NT2/D1 (cell line): ENCODE data around the gene SMG6.

Experiments
- DNase-seq: peaks from one replicate; pipeline ENCODE4 v3.0.0-alpha.2; 2011; ENCODE audit warnings: low read depth, low spot score
- H3K27me3 ChIP-seq: 2 replicates; pipeline ENCODE4 v1.6.0; 2011; ENCODE audit warnings: mild to moderate bottlenecking; ENCODE audit not compliant: insufficient read length, insufficient read depth
- H3K36me3 ChIP-seq: 2 replicates; pipeline ENCODE4 v1.6.1; 2011; ENCODE audit warnings: mild to moderate bottlenecking, low read length, mixed read lengths; ENCODE audit not compliant: insufficient read depth, insufficient read length
- H3K4me1 ChIP-seq: 2 replicates; pipeline ENCODE4 v1.5.1; 2011; ENCODE audit not compliant: insufficient read depth, insufficient read length
- H3K4me3 ChIP-seq: 2 replicates; pipeline ENCODE4 v1.5.1; 2011; ENCODE audit warnings: low read depth; ENCODE audit not compliant: insufficient read length
- H3K9ac ChIP-seq: 2 replicates; pipeline ENCODE4 v1.6.0; 2011; ENCODE audit warnings: low read depth; ENCODE audit not compliant: insufficient read length
- H3K9me3 ChIP-seq: 2 replicates; pipeline ENCODE4 v1.5.1; 2011; ENCODE audit warnings: mild to moderate bottlenecking, low read length; ENCODE audit not compliant: insufficient read depth
- SUZ12 ChIP-seq: IDR thresholded peaks from 2 replicates; pipeline ENCODE4 v1.6.1; 2011; ENCODE audit not compliant: insufficient read length, insufficient read depth; ENCODE audit errors: extremely low read depth
- YY1 ChIP-seq: IDR thresholded peaks from 2 replicates; pipeline ENCODE4 v1.6.1; 2011; ENCODE audit not compliant: insufficient read length, insufficient read depth
- ZNF274 ChIP-seq: IDR thresholded peaks from 2 replicates; pipeline ENCODE4 v1.6.1; 2011; ENCODE audit warnings: mild to moderate bottlenecking, low read depth, low read length

SMG6 gene

DNA sequence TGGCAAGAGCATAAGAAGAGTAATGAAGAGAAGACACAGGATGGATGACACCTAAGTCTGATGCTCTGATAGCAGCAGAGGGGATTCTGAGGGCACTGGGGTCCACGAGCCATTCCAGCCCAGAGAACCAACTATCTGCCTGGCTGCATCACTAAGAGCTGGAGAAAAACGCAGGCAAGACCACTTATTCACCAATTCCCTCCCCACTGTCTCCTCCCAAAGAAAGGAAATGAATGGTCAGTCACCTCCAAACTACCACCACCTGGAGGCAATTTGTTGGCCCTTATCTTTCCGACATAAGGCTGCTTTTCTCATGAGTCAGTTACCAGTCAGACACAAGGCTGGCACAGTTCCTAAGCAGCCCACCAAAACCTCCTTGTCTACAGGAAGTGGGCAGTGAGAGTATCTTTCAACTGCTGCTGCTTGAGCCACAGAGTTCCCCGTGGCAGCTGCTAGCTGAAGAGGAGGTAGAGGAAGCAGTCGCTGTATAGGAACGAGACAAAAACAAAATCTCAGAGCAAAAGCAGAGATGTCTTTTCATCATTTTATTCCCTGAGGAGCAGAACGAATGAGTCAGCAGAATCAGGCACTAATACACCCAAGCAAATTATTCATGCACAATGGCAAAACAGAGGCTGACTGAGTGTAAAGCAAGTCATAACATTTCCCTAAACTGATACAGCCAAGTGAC is 111.1 kb downstream of the SMG6 start:
- no peaks in the 10 kb centered on the region for H3K27me3 ChIP-seq
- no peak overlapping the region for H3K4me3 ChIP-seq
- DNase-seq, result no peak
- no peak overlapping the region for H3K9ac ChIP-seq
- 0 out of 2 replicates have a peak, but pooled peaks cover 4% of the 10 kb centered on the region for H3K9me3 ChIP-seq
- peaks cover 24% of the 10 kb centered on the region for H3K36me3 ChIP-seq
- H3K4me1 ChIP-seq, result peaks cover 2% of the 10 kb centered on the region
- TF ChIP-seq SUZ12, result no peak
- no peak for TF ChIP-seq ZNF274
- no peak for TF ChIP-seq YY1

DNA sequence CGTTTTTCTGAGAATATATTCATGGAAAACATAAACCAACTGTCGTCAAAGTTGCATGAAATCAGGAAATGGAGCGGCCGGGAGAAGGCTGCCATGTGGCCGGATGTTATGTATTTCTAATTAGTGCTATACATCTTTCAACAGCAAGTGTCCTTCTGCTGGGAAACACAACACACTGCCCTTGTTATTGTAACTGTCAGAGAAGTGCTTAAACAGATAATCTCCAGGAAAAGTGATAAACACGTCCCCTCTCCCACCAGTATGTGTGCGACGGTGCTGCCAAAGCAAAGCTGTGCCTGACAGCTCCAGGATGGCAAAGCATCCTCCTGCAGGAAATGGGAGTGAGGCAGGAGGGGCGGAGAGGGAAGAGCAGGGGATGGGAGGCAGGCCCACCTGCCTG is 111.8 kb downstream of the SMG6 start:
- Histone ChIP-seq H3K9ac (no peak overlapping the region), H3K36me3 (peaks cover 27% of the 10 kb centered on the region), H3K27me3 (no peaks in the 10 kb centered on the region), H3K9me3 (0 out of 2 replicates have a peak, but pooled peaks cover 4% of the 10 kb centered on the region), H3K4me1 (peaks cover 2% of the 10 kb centered on the region), H3K4me3 (no peak overlapping the region)
- no peak for DNase-seq
- TF ChIP-seq ZNF274 (no peak), SUZ12 (no peak), YY1 (no peak)

DNA sequence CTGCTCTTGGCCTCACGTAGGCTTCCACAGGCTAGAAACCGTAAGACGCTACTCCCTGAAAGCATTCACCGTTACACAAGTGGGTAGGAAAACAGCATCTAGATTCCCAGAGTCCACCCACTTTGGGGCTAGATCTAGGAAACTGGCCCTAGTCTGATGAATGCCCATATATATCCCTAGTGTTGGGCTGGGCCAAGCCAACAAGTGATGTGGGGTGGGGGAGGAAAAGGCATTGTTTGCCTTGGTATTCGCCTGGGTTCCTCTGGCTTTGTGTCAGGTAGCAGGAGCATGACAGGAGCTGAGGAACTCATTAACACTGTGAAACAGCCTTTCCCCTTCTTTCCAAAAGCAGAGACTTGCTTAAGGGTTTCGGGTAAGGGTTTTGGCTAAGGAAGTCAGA is 112.4 kb downstream of the SMG6 start:
- peaks cover 31% of the 10 kb centered on the region for H3K36me3 ChIP-seq
- no peak overlapping the region for H3K9ac ChIP-seq
- H3K9me3 ChIP-seq, result 0 out of 2 replicates have a peak, but pooled peaks cover 4% of the 10 kb centered on the region
- DNase-seq, result no peak
- H3K4me3 ChIP-seq, result no peak overlapping the region
- no peak for TF ChIP-seq ZNF274
- TF ChIP-seq SUZ12, result no peak
- TF ChIP-seq YY1, result no peak
- no peaks in the 10 kb centered on the region for H3K27me3 ChIP-seq
- peaks cover 2% of the 10 kb centered on the region for H3K4me1 ChIP-seq

DNA sequence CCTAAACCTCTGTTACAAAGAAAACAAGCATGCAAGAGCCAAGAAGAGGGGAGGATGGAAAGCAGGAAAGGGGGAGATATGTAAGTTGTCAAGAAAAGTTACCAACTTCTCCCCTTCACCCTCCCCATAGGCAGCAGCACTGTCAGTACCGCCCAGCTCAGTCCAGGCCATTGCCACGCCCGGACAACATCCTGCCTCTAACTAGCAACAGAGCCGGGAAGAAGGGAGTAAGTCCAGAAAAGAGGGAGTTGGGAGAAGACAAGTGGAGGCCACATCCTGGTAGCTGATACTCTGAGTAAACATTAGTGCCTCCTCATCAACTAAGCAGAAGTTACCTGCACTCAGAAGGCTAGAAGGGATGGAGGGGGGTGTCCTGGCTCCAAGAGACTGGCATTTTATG is 113.6 kb downstream of the SMG6 start:
- H3K4me1 ChIP-seq, result peaks cover 2% of the 10 kb centered on the region
- H3K9me3 ChIP-seq, result no peaks in the 10 kb centered on the region
- no peak overlapping the region for H3K9ac ChIP-seq
- H3K36me3 ChIP-seq, result peaks cover 35% of the 10 kb centered on the region
- no peak overlapping the region for H3K4me3 ChIP-seq
- no peak for DNase-seq
- no peaks in the 10 kb centered on the region for H3K27me3 ChIP-seq
- TF ChIP-seq YY1, result no peak
- no peak for TF ChIP-seq ZNF274
- TF ChIP-seq SUZ12, result no peak

DNA sequence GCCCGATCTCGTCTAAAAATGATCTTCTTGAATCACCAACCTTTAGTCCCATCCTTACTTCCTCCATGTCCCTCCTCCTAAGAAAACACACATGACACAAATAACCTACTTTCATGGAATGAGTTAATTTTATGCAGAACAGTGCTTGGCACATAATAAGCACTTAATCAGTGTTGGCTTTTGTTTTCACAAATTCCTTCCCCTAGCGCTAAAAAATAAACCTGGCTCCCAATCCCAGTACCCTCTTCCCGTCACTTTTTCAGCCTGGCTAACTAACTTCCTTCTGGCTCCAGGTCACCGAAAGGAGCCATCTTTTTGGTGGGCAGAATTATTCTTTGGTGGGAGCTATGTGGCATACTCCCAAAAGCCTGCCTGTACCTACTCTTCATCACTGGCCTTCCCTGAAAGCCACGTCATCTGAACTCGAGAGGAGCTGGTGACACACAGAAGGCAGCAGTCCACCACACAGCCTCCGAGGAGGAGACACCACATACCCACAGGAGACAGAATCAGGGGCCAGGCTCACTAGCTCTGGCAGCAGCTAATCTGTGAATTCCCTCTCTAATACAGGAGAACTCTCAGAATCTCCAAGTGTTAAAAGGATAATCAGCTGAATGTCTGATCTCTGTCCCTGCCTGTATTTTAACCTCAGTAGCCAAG is 114.5 kb downstream of the SMG6 start:
- Histone ChIP-seq H3K27me3 (no peaks in the 10 kb centered on the region), H3K4me3 (no peak overlapping the region), H3K4me1 (peaks cover 2% of the 10 kb centered on the region), H3K36me3 (peaks cover 35% of the 10 kb centered on the region), H3K9me3 (no peaks in the 10 kb centered on the region), H3K9ac (no peak overlapping the region)
- no peak for TF ChIP-seq YY1
- no peak for TF ChIP-seq ZNF274
- no peak for TF ChIP-seq SUZ12
- no peak for DNase-seq

DNA sequence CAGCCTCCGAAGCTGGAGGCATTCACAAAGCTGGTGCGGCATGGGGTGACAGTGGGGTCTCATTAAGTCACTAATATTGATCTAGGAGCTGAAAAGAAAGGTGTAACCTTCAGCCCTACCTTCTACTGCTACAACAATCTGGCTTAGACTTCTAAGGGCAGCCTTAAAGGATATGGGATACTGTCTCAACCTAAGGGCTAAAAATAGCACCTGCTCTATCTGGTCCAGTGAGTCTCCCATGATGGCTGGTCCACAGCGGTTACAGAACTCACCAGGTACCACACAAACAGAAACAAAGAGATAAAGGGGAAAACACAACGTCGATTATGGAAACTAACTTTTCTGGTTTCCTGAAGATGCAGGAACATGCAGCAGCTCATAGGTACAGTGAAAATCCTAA is 115.8 kb downstream of the SMG6 start:
- Histone ChIP-seq H3K9me3 (no peaks in the 10 kb centered on the region), H3K27me3 (no peaks in the 10 kb centered on the region), H3K9ac (no peak overlapping the region), H3K4me3 (no peak overlapping the region), H3K4me1 (peaks cover 2% of the 10 kb centered on the region), H3K36me3 (peaks cover 37% of the 10 kb centered on the region)
- TF ChIP-seq ZNF274 (no peak), SUZ12 (no peak), YY1 (no peak)
- no peak for DNase-seq

DNA sequence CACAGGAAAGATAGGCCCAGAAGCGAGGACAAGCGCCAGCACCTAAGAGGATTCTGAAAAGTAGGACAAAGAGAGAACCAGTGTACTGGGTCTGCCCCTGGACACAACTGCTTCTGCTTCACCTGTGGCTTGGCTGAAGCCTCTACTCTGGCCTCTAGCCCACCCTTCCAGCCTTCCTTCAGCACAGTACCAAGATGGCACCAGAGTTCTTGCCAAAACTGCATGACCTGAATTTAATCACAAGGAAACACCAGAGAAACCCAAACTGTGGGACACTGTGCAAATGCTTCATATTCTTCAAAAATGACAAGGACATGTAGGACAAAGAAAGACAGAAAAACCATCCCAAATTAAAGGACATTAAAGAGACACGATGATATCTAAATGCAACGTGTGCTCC is 116.6 kb downstream of the SMG6 start:
- Histone ChIP-seq H3K27me3 (no peaks in the 10 kb centered on the region), H3K9me3 (no peaks in the 10 kb centered on the region), H3K36me3 (peaks cover 42% of the 10 kb centered on the region), H3K4me3 (no peak overlapping the region), H3K4me1 (peaks cover 2% of the 10 kb centered on the region), H3K9ac (no peak overlapping the region)
- TF ChIP-seq ZNF274 (no peak), SUZ12 (no peak), YY1 (no peak)
- DNase-seq, result no peak
